Naive thymus-derived CD4-positive, alpha-beta T cell (primary cell): Measurements from ENCODE around the gene PDE3A. TPM values are rescaled to one million over a fixed set of nuclear protein-coding genes. Genes with fewer than 3 reads are reported as not detected.
"Not testable (repeated sequence)": the region's sequence is repeated elsewhere in the genome, so short reads cannot be mapped to it uniquely, and the experiment has no call there.

ENCODE experiments used
- ATAC-seq: fragments of 150-1000 bp; cut with Tn5 transposase; 2 replicates; pipeline ENCODE4 v1.10.0; 2021; ENCODE audit warnings: mild to moderate bottlenecking, moderate library complexity
- CTCF ChIA-PET: fragments of 350-600 bp; sonication (Branson Sonifier 250); formaldehyde crosslinking; loops from one replicate; lab custom pipeline; 2021; ENCODE audit warnings: antibody characterized with exemption; lab: Charles Lee
- POLR2A ChIA-PET: fragments of 350-600 bp; sonication (Branson Sonifier 250); formaldehyde crosslinking; loops from one replicate; lab custom pipeline; 2021; ENCODE audit warnings: antibody characterized with exemption, inconsistent platforms; lab: Charles Lee
- DNase-seq, 9 donors: peaks; one replicate each; pipeline versions ENCODE4 v3.0.0 to v3.0.0-alpha.2; 2020 to 2022; ENCODE audit warnings: mixed read lengths in 1 of 9
- H3K27ac ChIP-seq: one replicate; pipeline ENCODE4 v1.7.0; 2013; ENCODE audit warnings: mild to moderate bottlenecking, low read depth, low read length, moderate library complexity
- H3K27me3 ChIP-seq, 2 donors: one replicate each; pipeline ENCODE4 v1.7.0; 2013; ENCODE audit warnings: low read length in 2 of 2, mild to moderate bottlenecking in 2 of 2, moderate library complexity in 2 of 2; ENCODE audit not compliant: control insufficient read depth in 2 of 2, insufficient read depth in 2 of 2
- H3K36me3 ChIP-seq, 3 experiments: 1 replicate in 2 of 3; 2 replicates in 1 of 3; pipeline ENCODE4 v1.7.0; 2013; ENCODE audit warnings: low read length in 3 of 3, mild to moderate bottlenecking in 3 of 3, moderate library complexity in 1 of 3; ENCODE audit not compliant: insufficient read depth in 3 of 3, control insufficient read depth in 2 of 3
- H3K4me1 ChIP-seq, 2 donors: one replicate each; pipeline ENCODE4 v1.7.0; 2013; ENCODE audit warnings: low read length in 2 of 2, mild to moderate bottlenecking in 2 of 2, moderate library complexity in 1 of 2; ENCODE audit not compliant: control insufficient read depth in 2 of 2, insufficient read depth in 2 of 2
- H3K4me3 ChIP-seq: 2 replicates; pipeline ENCODE4 v1.7.0; 2013; ENCODE audit warnings: mild to moderate bottlenecking, low read length
- H3K9me3 ChIP-seq, 3 experiments: 1 replicate in 2 of 3; 2 replicates in 1 of 3; pipeline ENCODE4 v1.7.0; 2013; ENCODE audit warnings: low read length in 3 of 3; ENCODE audit not compliant: control insufficient read depth in 2 of 3
- H3K27ac Mint-ChIP-seq, 9 donors: one replicate each; pipeline ENCODE4 v1.8.0; 2020 to 2022; ENCODE audit warnings: mixed read lengths in 9 of 9, mild to moderate bottlenecking in 8 of 9, moderate library complexity in 5 of 9, inconsistent platforms in 2 of 9
- H3K27me3 Mint-ChIP-seq, 5 donors: one replicate each; pipeline ENCODE4 v1.8.0; 2021 to 2022; ENCODE audit warnings: mixed read lengths in 5 of 5, mild to moderate bottlenecking in 1 of 5
- H3K36me3 Mint-ChIP-seq, 5 donors: one replicate each; pipeline ENCODE4 v1.8.0; 2020 to 2022; ENCODE audit warnings: mixed read lengths in 5 of 5, mild to moderate bottlenecking in 3 of 5, inconsistent platforms in 1 of 5
- H3K4me1 Mint-ChIP-seq, 7 donors: one replicate each; pipeline ENCODE4 v1.8.0; 2020 to 2022; ENCODE audit warnings: mixed read lengths in 7 of 7, mild to moderate bottlenecking in 3 of 7, inconsistent platforms in 1 of 7
- H3K4me3 Mint-ChIP-seq, 10 donors: one replicate each; pipeline ENCODE4 v1.8.0; 2020 to 2022; ENCODE audit warnings: mild to moderate bottlenecking in 10 of 10, mixed read lengths in 10 of 10, moderate library complexity in 6 of 10, inconsistent platforms in 2 of 10
- H3K9me3 Mint-ChIP-seq, 11 donors: one replicate each; pipeline ENCODE4 v1.8.0; 2020 to 2022; ENCODE audit warnings: mixed read lengths in 11 of 11, mild to moderate bottlenecking in 4 of 11, inconsistent platforms in 1 of 11, moderate library complexity in 1 of 11
- intact Hi-C, 2 donors: fragments of 100-400 bp; cut with micrococcal nuclease; formaldehyde crosslinking; loops; one replicate each; pipeline ENCODE4 v1.15.1; 2023
- polyA plus RNA-seq, 2 donors: library from polyadenylated mRNA; unstranded; fragments of 300-500 nt; fragmentation: Illumina TruSeq; gene quantifications; one replicate each; pipeline ENCODE4 v1.2.3, GENCODE V29; 2021
- total RNA-seq, 6 experiments: library from RNA in 5 of 6; stranded (reverse) in 5 of 6; gene quantifications; 1 replicate in 5 of 6; 2 replicates in 1 of 6; pipeline ENCODE4 v1.2.3 and lab custom pipeline; 2021 to 2026

Gene PDE3A
- total and polyA plus RNA-seq, 7 experiments from 2014 or later, result 0.42 TPM; not detected in 6

DNA sequence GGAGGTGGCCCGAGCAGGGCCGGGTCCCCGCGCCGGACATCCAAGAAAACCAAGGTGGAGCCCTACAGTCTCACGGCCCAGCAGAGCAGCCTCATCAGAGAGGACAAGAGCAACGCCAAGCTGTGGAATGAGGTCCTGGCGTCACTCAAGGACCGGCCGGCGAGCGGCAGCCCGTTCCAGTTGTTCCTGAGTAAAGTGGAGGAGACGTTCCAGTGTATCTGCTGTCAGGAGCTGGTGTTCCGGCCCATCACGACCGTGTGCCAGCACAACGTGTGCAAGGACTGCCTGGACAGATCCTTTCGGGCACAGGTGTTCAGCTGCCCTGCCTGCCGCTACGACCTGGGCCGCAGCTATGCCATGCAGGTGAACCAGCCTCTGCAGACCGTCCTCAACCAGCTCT, 184.2 kb downstream of the PDE3A start:
- H3K9me3 ChIP-seq, DNase-seq, H3K27me3 ChIP-seq, H3K27ac Mint-ChIP-seq, H3K4me3 Mint-ChIP-seq, H3K4me1 ChIP-seq, intact Hi-C loops, H3K27ac ChIP-seq, H3K27me3 Mint-ChIP-seq, H3K9me3 Mint-ChIP-seq, CTCF ChIA-PET, POLR2A ChIA-PET, H3K4me3 ChIP-seq, H3K36me3 ChIP-seq, H3K36me3 Mint-ChIP-seq, ATAC-seq, H3K4me1 Mint-ChIP-seq: not testable (repeated sequence)

DNA sequence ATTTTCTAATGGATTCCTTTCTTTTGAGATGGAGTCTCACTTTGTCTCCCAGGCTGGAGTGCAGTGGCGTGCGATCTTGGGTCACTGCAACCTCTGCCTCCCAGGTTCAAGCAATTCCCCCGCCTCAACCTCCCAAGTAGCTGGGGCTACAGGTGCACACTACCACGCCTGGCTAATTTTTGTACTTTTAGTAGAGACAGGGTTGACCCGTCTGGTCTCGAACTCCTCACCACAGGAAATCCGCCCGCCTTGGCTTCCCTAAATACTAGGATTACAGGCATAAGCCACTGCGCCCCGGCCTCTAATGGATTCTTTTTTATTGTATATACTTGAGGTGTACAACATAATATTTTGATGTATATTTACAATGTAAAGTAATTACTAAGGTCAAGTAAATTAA, 186.7 kb downstream of the PDE3A start:
- intact Hi-C loops, result no loop called here
- peaks cover 0 to 2% (median 0%) of the 10 kb centered on the region in 11 donors for H3K9me3 Mint-ChIP-seq
- Histone ChIP-seq H3K36me3 (no peaks in the 10 kb centered on the region), H3K27me3 (no peaks in the 10 kb centered on the region), H3K4me3 (no peak overlapping the region), H3K9me3 (no peaks in the 10 kb centered on the region), H3K27ac (no peak overlapping the region), H3K4me1 (no peaks in the 10 kb centered on the region)
- ChIA-PET CTCF (no interaction called here), POLR2A (no interaction called here)
- DNase-seq (no peak), ATAC-seq (no peak)
- H3K27ac Mint-ChIP-seq, result no peak overlapping the region
- no peak overlapping the region for H3K4me3 Mint-ChIP-seq
- no peaks in the 10 kb centered on the region for H3K36me3 Mint-ChIP-seq
- H3K27me3 Mint-ChIP-seq, result peaks cover 0 to 3% (median 0%) of the 10 kb centered on the region in 5 donors
- H3K4me1 Mint-ChIP-seq, result no peaks in the 10 kb centered on the region

DNA sequence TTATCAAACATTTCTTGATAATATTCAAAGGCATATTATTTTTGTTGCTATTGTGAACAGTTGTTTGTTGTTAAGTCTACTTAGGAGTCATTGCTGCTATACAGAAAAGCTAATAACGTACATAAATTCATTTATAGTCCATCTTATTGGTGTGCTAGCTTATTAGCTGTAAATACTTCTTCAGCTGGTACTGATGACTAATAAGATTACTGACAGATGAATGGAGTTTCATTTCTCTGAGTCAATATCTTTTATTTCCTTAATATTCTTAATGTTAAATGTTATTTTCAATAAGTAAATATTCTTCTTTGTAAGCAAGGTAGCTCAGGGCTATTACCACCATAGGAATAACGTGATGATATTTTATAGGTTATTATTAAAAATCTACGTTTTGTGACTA, 187.4 kb downstream of the PDE3A start:
- Mint-ChIP-seq H3K27me3 (peaks cover 0 to 3% (median 0%) of the 10 kb centered on the region in 5 donors), H3K9me3 (peaks cover 0 to 2% (median 0%) of the 10 kb centered on the region in 11 donors), H3K27ac (no peak overlapping the region), H3K4me1 (no peaks in the 10 kb centered on the region), H3K36me3 (no peaks in the 10 kb centered on the region), H3K4me3 (no peak overlapping the region)
- Histone ChIP-seq H3K4me3 (no peak overlapping the region), H3K27me3 (no peaks in the 10 kb centered on the region), H3K36me3 (no peaks in the 10 kb centered on the region), H3K27ac (no peak overlapping the region), H3K9me3 (no peaks in the 10 kb centered on the region), H3K4me1 (no peaks in the 10 kb centered on the region)
- no peak for DNase-seq
- intact Hi-C loops, result no loop called here
- ChIA-PET CTCF (no interaction called here), POLR2A (no interaction called here)
- ATAC-seq, result no peak

DNA sequence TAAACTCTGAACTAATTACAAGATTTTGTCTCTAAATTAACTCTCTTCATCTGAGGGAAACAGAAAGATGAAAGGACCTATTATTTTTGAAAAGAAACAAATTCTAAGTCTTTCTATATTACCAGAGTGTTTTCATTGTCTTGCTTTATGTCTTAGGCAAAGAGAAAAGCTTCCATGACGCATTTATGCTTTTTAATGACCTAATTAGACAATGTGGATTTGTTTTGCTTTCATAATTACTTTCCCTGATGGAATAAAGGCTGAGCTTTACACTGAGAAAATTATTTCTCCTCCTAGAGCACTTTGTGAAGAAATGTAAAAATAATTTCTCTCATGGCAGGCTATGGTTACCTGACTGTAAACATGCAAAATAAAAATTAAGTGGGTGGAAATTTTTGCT, 188.8 kb downstream of the PDE3A start:
- no peaks in the 10 kb centered on the region for H3K36me3 Mint-ChIP-seq
- H3K4me3 ChIP-seq, result no peak overlapping the region
- intact Hi-C loops, result no loop called here
- H3K27ac ChIP-seq, result no peak overlapping the region
- no peak overlapping the region for H3K27ac Mint-ChIP-seq
- POLR2A ChIA-PET, result no interaction called here
- CTCF ChIA-PET, result no interaction called here
- no peaks in the 10 kb centered on the region for H3K4me1 Mint-ChIP-seq
- H3K27me3 ChIP-seq, result no peaks in the 10 kb centered on the region
- H3K4me1 ChIP-seq, result no peaks in the 10 kb centered on the region
- no peaks in the 10 kb centered on the region for H3K9me3 ChIP-seq
- no peaks in the 10 kb centered on the region for H3K36me3 ChIP-seq
- peaks cover 0 to 2% (median 0%) of the 10 kb centered on the region in 11 donors for H3K9me3 Mint-ChIP-seq
- DNase-seq, result no peak
- H3K4me3 Mint-ChIP-seq, result no peak overlapping the region
- peaks cover 0 to 3% (median 0%) of the 10 kb centered on the region in 5 donors for H3K27me3 Mint-ChIP-seq
- ATAC-seq, result no peak

DNA sequence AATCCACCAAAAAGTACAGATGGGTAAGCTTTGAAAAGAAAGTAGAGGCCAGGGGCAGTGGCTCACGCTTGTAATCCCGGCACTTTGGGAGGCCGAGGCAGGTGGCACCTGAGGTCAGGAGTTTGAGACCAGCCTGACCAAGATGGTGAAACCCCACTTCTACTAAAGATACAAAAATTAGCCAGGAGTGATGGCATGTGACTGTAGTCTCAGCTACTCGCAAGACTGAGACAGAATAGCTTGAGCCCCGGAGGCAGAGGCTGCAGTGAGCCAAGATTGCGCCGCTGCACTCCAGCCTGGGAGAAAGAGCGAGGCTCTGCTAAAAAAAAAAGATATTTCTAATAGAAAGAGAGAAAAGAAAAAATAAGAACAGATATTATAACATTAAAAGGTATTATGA, 192.6 kb downstream of the PDE3A start:
- H3K4me1 Mint-ChIP-seq, result no peaks in the 10 kb centered on the region
- CTCF ChIA-PET, result no interaction called here
- no peak for ATAC-seq

DNA sequence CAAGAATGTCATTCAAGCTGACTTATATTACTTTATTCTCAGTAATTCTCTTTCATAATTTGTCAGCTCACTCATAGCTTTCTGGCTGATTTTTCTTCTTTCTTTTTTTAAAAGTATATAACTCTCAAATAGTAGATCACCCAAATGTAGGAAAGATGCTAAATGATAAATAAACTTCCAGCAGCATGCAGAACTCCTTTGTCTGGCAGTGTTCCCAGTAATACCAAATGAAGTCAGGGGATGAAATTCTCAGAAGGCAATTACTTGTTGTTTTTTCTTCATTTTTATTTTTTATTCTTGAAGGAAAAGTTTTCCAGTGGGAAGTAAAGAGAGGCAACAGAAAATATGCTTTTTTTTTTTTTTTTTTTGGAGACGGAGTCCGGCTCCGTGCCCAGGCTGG, 193.5 kb downstream of the PDE3A start:
- ChIA-PET POLR2A (no interaction called here), CTCF (no interaction called here)
- Histone ChIP-seq H3K9me3 (no peaks in the 10 kb centered on the region), H3K4me3 (no peak overlapping the region), H3K27me3 (no peaks in the 10 kb centered on the region), H3K36me3 (no peaks in the 10 kb centered on the region), H3K4me1 (no peaks in the 10 kb centered on the region), H3K27ac (no peak overlapping the region)
- Mint-ChIP-seq H3K9me3 (no peaks in the 10 kb centered on the region), H3K27me3 (peaks cover 0 to 3% (median 0%) of the 10 kb centered on the region in 5 donors), H3K36me3 (no peaks in the 10 kb centered on the region), H3K4me1 (no peaks in the 10 kb centered on the region), H3K4me3 (no peak overlapping the region), H3K27ac (no peak overlapping the region)
- DNase-seq (no peak), ATAC-seq (no peak)
- intact Hi-C loops, result no loop called here

More for the DNA sequence above, 192.6 kb downstream of the PDE3A start:
- Histone ChIP-seq H3K9me3 (no peaks in the 10 kb centered on the region), H3K36me3 (no peaks in the 10 kb centered on the region), H3K4me3 (no peak overlapping the region), H3K27ac (no peak overlapping the region), H3K27me3 (no peaks in the 10 kb centered on the region), H3K4me1 (no peaks in the 10 kb centered on the region)
- no peaks in the 10 kb centered on the region for H3K36me3 Mint-ChIP-seq
- H3K9me3 Mint-ChIP-seq, result no peaks in the 10 kb centered on the region
- POLR2A ChIA-PET, result no interaction called here
- H3K27ac Mint-ChIP-seq, result no peak overlapping the region
- no peak for DNase-seq
- intact Hi-C loops, result no loop called here
- peaks cover 0 to 3% (median 0%) of the 10 kb centered on the region in 5 donors for H3K27me3 Mint-ChIP-seq
- H3K4me3 Mint-ChIP-seq, result no peak overlapping the region

DNA sequence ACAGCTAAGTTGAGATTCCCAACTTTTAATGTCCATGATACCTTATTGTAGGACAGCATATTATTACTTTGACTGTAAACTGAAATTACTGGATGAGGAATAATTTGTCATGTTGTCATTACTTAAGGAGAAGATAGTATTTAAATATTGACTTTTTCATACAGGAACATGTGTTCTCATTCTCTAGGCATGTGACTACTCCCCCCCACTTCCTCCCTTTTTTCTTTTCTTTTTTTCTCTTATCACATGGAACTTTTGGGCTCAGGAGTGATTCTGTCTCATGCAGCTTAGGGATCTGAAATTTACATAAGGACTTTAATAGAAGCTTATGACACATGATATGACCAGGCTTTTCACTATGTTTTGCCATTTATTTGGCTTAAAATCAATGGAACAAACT, 199.1 kb downstream of the PDE3A start:
- no peak overlapping the region for H3K27ac ChIP-seq
- ChIA-PET CTCF (no interaction called here), POLR2A (no interaction called here)
- Mint-ChIP-seq H3K4me1 (no peaks in the 10 kb centered on the region), H3K27me3 (no peaks in the 10 kb centered on the region), H3K27ac (no peak overlapping the region), H3K9me3 (peaks cover 0 to 2% (median 0%) of the 10 kb centered on the region in 11 donors), H3K4me3 (no peak overlapping the region), H3K36me3 (no peaks in the 10 kb centered on the region)
- intact Hi-C loops, result no loop called here
- H3K4me1 ChIP-seq, result no peaks in the 10 kb centered on the region
- H3K9me3 ChIP-seq, result no peaks in the 10 kb centered on the region
- DNase-seq (no peak), ATAC-seq (no peak)
- no peaks in the 10 kb centered on the region for H3K27me3 ChIP-seq
- no peak overlapping the region for H3K4me3 ChIP-seq
- no peaks in the 10 kb centered on the region for H3K36me3 ChIP-seq
